H1 (cell line): ENCODE data around the gene NOC4L. TPM values are rescaled to one million over a fixed set of nuclear protein-coding genes. Genes with fewer than 3 reads are reported as not detected.

Experiments
- CTCF ChIA-PET: fragments of 300-600 bp; sonication (Branson Sonifier 250); formaldehyde crosslinking; loops from one replicate; lab custom pipeline; 2021; ENCODE audit not compliant: partially characterized antibody; lab: Charles Lee
- POLR2A ChIA-PET: fragments of 300-600 bp; sonication (Branson Sonifier 250); formaldehyde crosslinking; loops from one replicate; lab custom pipeline; 2021; ENCODE audit warnings: inconsistent platforms; ENCODE audit not compliant: partially characterized antibody; lab: Charles Lee
- DNase-seq, 2 experiments: peaks; one replicate each; pipeline versions ENCODE4 v3.0.0 to v3.0.0-alpha.2; 2010 to 2022; ENCODE audit warnings: low spot score in 2 of 2, low read depth in 1 of 2, mixed read lengths in 1 of 2
- FAIRE-seq: peaks from 2 replicates; lab custom pipeline; 2011; peaks lifted over from hg19 to GRCh38; lab: Jason Lieb, UNC
- H2AFZ ChIP-seq: 2 replicates; pipeline ENCODE4 v1.8.1; 2012; ENCODE audit warnings: low read length, inconsistent platforms
- H2AK5ac ChIP-seq: 2 replicates; pipeline ENCODE4 v1.6.1; 2013; ENCODE audit warnings: low read depth, low read length
- H2BK120ac ChIP-seq: replicated peaks from 2 replicates; pipeline ENCODE3; 2013; ENCODE audit warnings: low read depth, low read length, inconsistent platforms
- H2BK12ac ChIP-seq: 2 replicates; pipeline ENCODE4 v1.6.1; 2013; ENCODE audit warnings: low read depth, low read length
- H2BK15ac ChIP-seq: 2 replicates; pipeline ENCODE4 v1.6.1; 2013; ENCODE audit warnings: low read length
- H2BK20ac ChIP-seq: 2 replicates; pipeline ENCODE4 v1.6.1; 2013; ENCODE audit warnings: low read length
- H2BK5ac ChIP-seq: 2 replicates; pipeline ENCODE4 v1.6.1; 2013; ENCODE audit warnings: low read depth, low read length
- H3K14ac ChIP-seq: 2 replicates; pipeline ENCODE4 v1.6.1; 2013; ENCODE audit warnings: inconsistent platforms; ENCODE audit not compliant: insufficient read length
- H3K18ac ChIP-seq: 2 replicates; pipeline ENCODE4 v1.6.1; 2013; ENCODE audit warnings: low read length; ENCODE audit errors: extremely low read depth
- H3K23ac ChIP-seq: 2 replicates; pipeline ENCODE4 v1.6.1; 2013; ENCODE audit warnings: inconsistent platforms; ENCODE audit not compliant: insufficient read length
- H3K23me2 ChIP-seq: 2 replicates; pipeline ENCODE4 v1.6.1; 2013; ENCODE audit warnings: low read depth, low read length
- H3K27ac ChIP-seq: 2 replicates; pipeline ENCODE4 v1.6.1; 2011; ENCODE audit warnings: low read depth, low read length, inconsistent platforms
- H3K27me3 ChIP-seq, 4 experiments: replicated peaks in 1 of 4; 1 replicate in 1 of 4; 2 replicates in 3 of 4; pipeline versions ENCODE4 v1.6.1 to v1.8.1; 2011 to 2013; ENCODE audit warnings: low read length in 3 of 4, mild to moderate bottlenecking in 3 of 4, inconsistent platforms in 2 of 4, mixed read lengths in 2 of 4, moderate library complexity in 1 of 4; ENCODE audit not compliant: control insufficient read depth in 3 of 4, insufficient read depth in 3 of 4; ENCODE audit errors: extremely low read depth in 1 of 4
- H3K36me3 ChIP-seq, 4 experiments: 2 replicates each; pipeline versions ENCODE4 v1.6.1 to v1.8.1; 2011 to 2013; ENCODE audit warnings: mild to moderate bottlenecking in 4 of 4, low read length in 3 of 4, moderate library complexity in 2 of 4, control low read depth in 1 of 4, inconsistent platforms in 1 of 4; ENCODE audit not compliant: insufficient read depth in 4 of 4, control insufficient read depth in 2 of 4
- H3K4ac ChIP-seq: replicated peaks from 2 replicates; pipeline ENCODE3; 2013; ENCODE audit warnings: low read length, low read depth, mixed read lengths, inconsistent platforms; ENCODE audit not compliant: insufficient read length
- H3K4me1 ChIP-seq, 4 experiments: replicated peaks in 1 of 4; 1 replicate in 1 of 4; 2 replicates in 3 of 4; pipeline versions ENCODE4 v1.6.1 to v1.8.1; 2011 to 2013; ENCODE audit warnings: low read length in 3 of 4, inconsistent platforms in 2 of 4, mixed read lengths in 1 of 4; ENCODE audit not compliant: insufficient read depth in 4 of 4, control insufficient read depth in 3 of 4
- H3K4me2 ChIP-seq, 2 experiments: 2 replicates each; pipeline versions ENCODE4 v1.6.1 to v1.8.1; 2011 to 2013; ENCODE audit warnings: low read depth in 2 of 2, low read length in 2 of 2, control low read depth in 1 of 2, inconsistent platforms in 1 of 2, mild to moderate bottlenecking in 1 of 2; ENCODE audit not compliant: insufficient read depth in 1 of 2
- H3K4me3 ChIP-seq, 4 experiments: fragments of 200-600, 300-600 bp in 1 of 4; sonication (generic), shearing (Covaris generic), sonication (Bioruptor Twin) in 1 of 4; 2 replicates each; pipeline versions ENCODE4 v1.5.1 to v1.8.1; 2011 to 2016; ENCODE audit warnings: low read length in 4 of 4, low read depth in 3 of 4, control low read depth in 2 of 4, inconsistent platforms in 2 of 4, mild to moderate bottlenecking in 2 of 4, mixed read lengths in 1 of 4, moderate library complexity in 1 of 4; ENCODE audit not compliant: insufficient read depth in 2 of 4; ENCODE audit errors: extremely low read depth in 1 of 4
- H3K56ac ChIP-seq: replicated peaks from 2 replicates; pipeline ENCODE3; 2013; ENCODE audit warnings: low read depth, mild to moderate bottlenecking, mixed read lengths, low read length, inconsistent platforms; ENCODE audit not compliant: insufficient read length
- H3K79me1 ChIP-seq: 2 replicates; pipeline ENCODE4 v1.6.1; 2013; ENCODE audit warnings: low read depth, low read length, control low read depth
- H3K79me2 ChIP-seq, 2 experiments: 2 replicates each; pipeline versions ENCODE4 v1.6.1 to v1.8.1; 2012 to 2013; ENCODE audit warnings: low read length in 2 of 2, mild to moderate bottlenecking in 2 of 2, inconsistent platforms in 1 of 2; ENCODE audit not compliant: insufficient read depth in 2 of 2, control insufficient read depth in 1 of 2
- H3K9ac ChIP-seq, 4 experiments: replicated peaks in 1 of 4; 1 replicate in 1 of 4; 2 replicates in 3 of 4; pipeline versions ENCODE4 v1.6.1 to v1.8.1; 2011 to 2013; ENCODE audit warnings: low read depth in 3 of 4, low read length in 3 of 4, control low read depth in 2 of 4, mild to moderate bottlenecking in 2 of 4, moderate library complexity in 2 of 4, inconsistent platforms in 1 of 4; ENCODE audit errors: extremely low read depth in 1 of 4
- H3K9me3 ChIP-seq, 2 experiments: 2 replicates each; pipeline versions ENCODE4 v1.6.1 to v1.8.1; 2012 to 2013; ENCODE audit warnings: mild to moderate bottlenecking in 2 of 2, moderate library complexity in 2 of 2, control low read depth in 1 of 2, inconsistent platforms in 1 of 2, low read depth in 1 of 2, low read length in 1 of 2, mixed read lengths in 1 of 2; ENCODE audit not compliant: insufficient read depth in 2 of 2
- H4K20me1 ChIP-seq, 2 experiments: replicated peaks in 1 of 2; 2 replicates each; pipeline versions ENCODE3 to v1.8.1; 2011 to 2013; ENCODE audit warnings: inconsistent platforms in 2 of 2, low read length in 2 of 2, mild to moderate bottlenecking in 1 of 2; ENCODE audit not compliant: insufficient read depth in 2 of 2, control insufficient read depth in 1 of 2
- H4K5ac ChIP-seq: 2 replicates; pipeline ENCODE4 v1.6.1; 2013; ENCODE audit warnings: low read length, low read depth, mixed read lengths, inconsistent platforms; ENCODE audit not compliant: insufficient read length
- H4K8ac ChIP-seq: 2 replicates; pipeline ENCODE4 v1.8.0; 2013; ENCODE audit warnings: mild to moderate bottlenecking, moderate library complexity, low read length, inconsistent platforms; ENCODE audit not compliant: insufficient read depth; ENCODE audit errors: extremely low read depth
- H4K91ac ChIP-seq: replicated peaks from 2 replicates; pipeline ENCODE3; 2013; ENCODE audit warnings: low read length, mixed read lengths, inconsistent platforms; ENCODE audit not compliant: insufficient read length
- SUZ12 ChIP-seq: fragments of 200-600 bp; sonication (generic); IDR thresholded peaks from 2 replicates; pipeline ENCODE4 v1.6.1; 2012; ENCODE audit warnings: mild to moderate bottlenecking, inconsistent platforms, low read length, moderate library complexity, mixed read lengths
- WGBS, 2 experiments: shearing (Covaris generic) in 1 of 2; methylation state at CpG; one replicate each; pipeline versions ENCODE4 v1.1.6 to v1.1.7; 2013 to 2015; ENCODE audit warnings: low lambda C conversion rate in 2 of 2, mixed read lengths in 2 of 2, inconsistent platforms in 1 of 2, low coverage in 1 of 2, missing lambda C conversion rate in 1 of 2; ENCODE audit not compliant: insufficient replicate concordance in 2 of 2, insufficient coverage in 1 of 2, insufficient read length in 1 of 2; ENCODE audit errors: extremely low coverage in 1 of 2, missing lambda C conversion rate in 1 of 2; 5-methylcytosine and 5-hydroxymethylcytosine counted together
- polyA plus RNA-seq, 7 experiments: library from polyadenylated mRNA; depleted of rRNA in 3 of 7; stranded (reverse) in 5 of 7; unstranded in 2 of 7; fragments of >200 nt in 5 of 7; fragments of 200-250 nt in 2 of 7; gene quantifications; 1 replicate in 5 of 7; 2 replicates in 1 of 7; 4 replicates in 1 of 7; pipeline versions ENCODE4 v1.2.1 to v1.2.3, GENCODE V29; 2011 to 2013; ENCODE audit warnings: missing spikeins in 2 of 7, mixed read lengths in 2 of 7
- total RNA-seq: library from RNA; stranded (reverse); fragmentation: NEBNext Ultra II Directional; extraction: Animal tissue kit (Norgen Biotek cat#: 25700); gene quantifications from 2 replicates; pipeline ENCODE4 v1.2.1, GENCODE V29; 2021

The NOC4L gene
- total and polyA plus RNA-seq, 2 of the 8 experiments (the other 6 are each of a cell fraction or from before 2014, with no cell fraction given), result 26.8 to 40.3 TPM

- H2BK120ac ChIP-seq, result no peak overlapping the region
These were observed 34.5 kb upstream of the NOC4L start for GRCh38 chr12:132109741-132110140.

More at GRCh38 chr12:132109741-132110140, 34.5 kb upstream of the NOC4L start:
- DNase-seq (no peak), FAIRE-seq (no peak)
- no peak overlapping the region for H3K4ac ChIP-seq
- ChIA-PET POLR2A (no interaction called here), CTCF (no interaction called here)
- no peak overlapping the region for H3K23ac ChIP-seq
- no peak overlapping the region for H3K14ac ChIP-seq
- no peaks in the 10 kb centered on the region for H3K79me2 ChIP-seq
- no peak overlapping the region for H3K18ac ChIP-seq
- no peak overlapping the region for H3K56ac ChIP-seq
- no peak overlapping the region for H4K91ac ChIP-seq
- H3K79me1 ChIP-seq, result no peaks in the 10 kb centered on the region
- WGBS, 2 experiments, result 83% methylated on average over 8 of the region's 8 CpGs; no CpG with 5 or more reads in 1 of the 2 experiments
- no peaks in the 10 kb centered on the region for H3K23me2 ChIP-seq
- H3K4me1 ChIP-seq, result peaks cover 0 to 2% (median 0%) of the 10 kb centered on the region in 4 experiments; a peak in 2 of 7 replicates
- peaks cover 3 to 6% of the 10 kb centered on the region in 2 experiments for H4K20me1 ChIP-seq
- no peak overlapping the region for H3K4me2 ChIP-seq
- no peak overlapping the region for H2AFZ ChIP-seq
- H3K9me3 ChIP-seq, result no peaks in the 10 kb centered on the region
- TF ChIP-seq SUZ12, result no peak
- no peak overlapping the region for H2BK20ac ChIP-seq
- H2BK15ac ChIP-seq, result no peak overlapping the region
- H2BK12ac ChIP-seq, result no peak overlapping the region
- H2BK5ac ChIP-seq, result no peak overlapping the region
- H4K5ac ChIP-seq, result no peak overlapping the region
- H3K4me3 ChIP-seq, result no peak overlapping the region
- no peak overlapping the region for H4K8ac ChIP-seq
- H2AK5ac ChIP-seq, result no peak overlapping the region
- H3K27ac ChIP-seq, result no peak overlapping the region
- H3K36me3 ChIP-seq, result peaks cover 5 to 16% (median 10%) of the 10 kb centered on the region in 4 experiments; a peak in 7 of 8 replicates
- H3K27me3 ChIP-seq, result no peaks in the 10 kb centered on the region
- H3K9ac ChIP-seq, result no peak overlapping the region
